Hepatocyte (in vitro differentiated cells): ENCODE measurements around the gene CD99L2. TPM values are rescaled to one million over a fixed set of nuclear protein-coding genes. Genes with fewer than 3 reads are reported as not detected.

Experiments
- DNase-seq: peaks from one replicate; pipeline ENCODE4 v3.0.0-alpha.2; 2016; ENCODE audit warnings: low spot score
- H2AFZ ChIP-seq: fragments of 200-600 bp; sonication (generic); 2 replicates; pipeline ENCODE4 v1.6.0; 2016; ENCODE audit warnings: antibody characterized with exemption, mild to moderate bottlenecking
- H3K27ac ChIP-seq: fragments of 200-600 bp; sonication (generic); 2 replicates; pipeline ENCODE4 v1.5.1; 2016; ENCODE audit warnings: mild to moderate bottlenecking
- H3K27me3 ChIP-seq: fragments of 200-600 bp; sonication (generic); 2 replicates; pipeline ENCODE4 v1.6.1; 2016
- H3K36me3 ChIP-seq: fragments of 200-600 bp; sonication (generic); replicated peaks from 2 replicates; pipeline ENCODE4 v1.5.1; 2016; ENCODE audit warnings: low read depth; ENCODE audit not compliant: insufficient read depth
- H3K4me1 ChIP-seq: fragments of 200-600 bp; sonication (generic); 2 replicates; pipeline ENCODE4 v1.5.1; 2016; ENCODE audit warnings: mild to moderate bottlenecking, moderate library complexity; ENCODE audit not compliant: insufficient read depth
- H3K4me2 ChIP-seq: fragments of 200-600 bp; sonication (generic); 2 replicates; pipeline ENCODE4 v1.6.0; 2016
- H3K4me3 ChIP-seq: fragments of 200-600 bp; sonication (generic); 2 replicates; pipeline ENCODE4 v1.5.1; 2016; ENCODE audit warnings: mild to moderate bottlenecking
- H3K79me2 ChIP-seq: fragments of 200-600 bp; sonication (generic); 2 replicates; pipeline ENCODE4 v1.6.0; 2017; ENCODE audit warnings: mild to moderate bottlenecking
- H3K9me2 ChIP-seq: fragments of 200-600 bp; sonication (generic); replicated peaks from 2 replicates; pipeline ENCODE4 v1.6.0; 2017; ENCODE audit warnings: mild to moderate bottlenecking; ENCODE audit not compliant: insufficient read depth
- H3K9me3 ChIP-seq: fragments of 200-600 bp; sonication (generic); 2 replicates; pipeline ENCODE4 v1.5.1; 2016; ENCODE audit warnings: low read depth, mild to moderate bottlenecking
- H4K20me1 ChIP-seq: fragments of 200-600 bp; sonication (generic); 2 replicates; pipeline ENCODE4 v1.6.0; 2016; ENCODE audit warnings: mild to moderate bottlenecking; ENCODE audit not compliant: insufficient read depth, poor library complexity, severe bottlenecking
- CTCF ChIP-seq: fragments of 200-600 bp; sonication (generic); IDR thresholded peaks from 2 replicates; pipeline ENCODE4 v1.5.1; 2016; ENCODE audit warnings: antibody characterized with exemption, mild to moderate bottlenecking; ENCODE audit not compliant: poor library complexity
- EZH2 ChIP-seq: fragments of 200-600 bp; sonication (generic); IDR thresholded peaks from 2 replicates; pipeline ENCODE4 v1.6.1; 2016; ENCODE audit warnings: antibody characterized with exemption, mild to moderate bottlenecking, borderline replicate concordance
- EZH2phosphoT487 ChIP-seq: fragments of 200-600 bp; sonication (generic); IDR thresholded peaks from one replicate; pipeline ENCODE4 v1.6.1; 2018; ENCODE audit warnings: antibody characterized with exemption, mild to moderate bottlenecking, low read depth, moderate library complexity; ENCODE audit not compliant: unreplicated experiment, severe bottlenecking
- WGBS: methylation state at CpG from one replicate; pipeline ENCODE4 v1.1.6; 2016; ENCODE audit warnings: low lambda C conversion rate; ENCODE audit errors: missing lambda C conversion rate; 5-methylcytosine and 5-hydroxymethylcytosine counted together
- polyA plus RNA-seq: library from polyadenylated mRNA; unstranded; fragments of >200 nt; fragmentation: Nextera tagmentation; extraction: Ambion mirVana; gene quantifications from 2 replicates; pipeline ENCODE4 v1.2.1, GENCODE V29; 2016
- total RNA-seq: library from RNA; depleted of rRNA; stranded (reverse); fragments of >200 nt; gene quantifications from 2 replicates; pipeline ENCODE4 v1.2.3, GENCODE V29; 2014

Gene CD99L2
- total and polyA plus RNA-seq, 2 experiments from 2014 or later: 32.0 to 35.1 TPM

- TF ChIP-seq EZH2 (no peak), CTCF (no peak), EZH2phosphoT487 (no peak)
- H3K4me2 ChIP-seq: no peak overlapping the region
Measured at GRCh38 chrX:150767475-150768131, 130.9 kb downstream of the CD99L2 start.

GRCh38 chrX:150767045-150767395, 131.4 kb downstream of the CD99L2 start:
- Histone ChIP-seq H3K9me3 (no peaks in the 10 kb centered on the region), H3K4me3 (no peak overlapping the region), H3K79me2 (no peaks in the 10 kb centered on the region), H3K27me3 (no peaks in the 10 kb centered on the region), H3K36me3 (no peaks in the 10 kb centered on the region), H4K20me1 (no peaks in the 10 kb centered on the region), H2AFZ (no peak overlapping the region), H3K9me2 (no peaks in the 10 kb centered on the region), H3K4me1 (no peaks in the 10 kb centered on the region), H3K4me2 (no peak overlapping the region), H3K27ac (peak overlapping the region; percentile 37)
- no peak for DNase-seq
- no peak for TF ChIP-seq EZH2phosphoT487
- no peak for TF ChIP-seq EZH2
- TF ChIP-seq CTCF: no peak
- 87% methylated on average over 9 of the region's 9 CpGs for WGBS

More at GRCh38 chrX:150767475-150768131, 130.9 kb downstream of the CD99L2 start:
- Histone ChIP-seq H3K4me1 (no peaks in the 10 kb centered on the region), H3K79me2 (no peaks in the 10 kb centered on the region), H4K20me1 (no peaks in the 10 kb centered on the region), H2AFZ (no peak overlapping the region), H3K27ac (peak overlapping the region; percentile 86), H3K9me3 (no peaks in the 10 kb centered on the region), H3K9me2 (no peaks in the 10 kb centered on the region), H3K4me3 (no peak overlapping the region), H3K36me3 (no peaks in the 10 kb centered on the region), H3K27me3 (no peaks in the 10 kb centered on the region)
- WGBS: 81% methylated on average over 17 of the region's 17 CpGs
- DNase-seq: peak; percentile 56

GRCh38 chrX:150766351-150767044, 132.0 kb downstream of the CD99L2 start:
- H3K9me3 ChIP-seq: no peaks in the 10 kb centered on the region
- WGBS: 80% methylated on average over 13 of the region's 13 CpGs
- H3K4me2 ChIP-seq: no peak overlapping the region
- DNase-seq: no peak
- no peaks in the 10 kb centered on the region for H4K20me1 ChIP-seq
- TF ChIP-seq EZH2 (no peak), CTCF (no peak), EZH2phosphoT487 (no peak)
- no peak overlapping the region for H2AFZ ChIP-seq
- H3K9me2 ChIP-seq: no peaks in the 10 kb centered on the region
- H3K27ac ChIP-seq: peak overlapping the region; percentile 37
- no peak overlapping the region for H3K4me3 ChIP-seq
- H3K4me1 ChIP-seq: no peaks in the 10 kb centered on the region
- H3K79me2 ChIP-seq: no peaks in the 10 kb centered on the region
- no peaks in the 10 kb centered on the region for H3K27me3 ChIP-seq
- H3K36me3 ChIP-seq: no peaks in the 10 kb centered on the region
